Tibial nerve (tissue), 4 donors: ENCODE measurements around the gene AGO3.

ENCODE experiments used
- EP300 ChIP-seq, 2 donors: sonication (generic); formaldehyde crosslinking; IDR thresholded peaks; one replicate each; pipeline ENCODE4 v1.6.1; 2017; ENCODE audit warnings: antibody characterized with exemption in 2 of 2, mild to moderate bottlenecking in 1 of 2
- POLR2A ChIP-seq, 2 donors: fragments of 450-650 bp; IDR thresholded peaks; one replicate each; pipeline ENCODE4 v1.6.1; 2017; ENCODE audit warnings: antibody characterized with exemption in 2 of 2, mild to moderate bottlenecking in 2 of 2, moderate library complexity in 2 of 2
- TF ChIP-seq, protein P1 (sequence below), 5 experiments: fragments of 200-600 bp in 3 of 5; fragments of 450-650 bp in 2 of 5; sonication (generic) in 3 of 5; IDR thresholded peaks; one replicate each; pipeline ENCODE4 v1.5.1; 2016 to 2019; ENCODE audit warnings: antibody characterized with exemption in 5 of 5, mild to moderate bottlenecking in 3 of 5, moderate library complexity in 2 of 5

DNA sequence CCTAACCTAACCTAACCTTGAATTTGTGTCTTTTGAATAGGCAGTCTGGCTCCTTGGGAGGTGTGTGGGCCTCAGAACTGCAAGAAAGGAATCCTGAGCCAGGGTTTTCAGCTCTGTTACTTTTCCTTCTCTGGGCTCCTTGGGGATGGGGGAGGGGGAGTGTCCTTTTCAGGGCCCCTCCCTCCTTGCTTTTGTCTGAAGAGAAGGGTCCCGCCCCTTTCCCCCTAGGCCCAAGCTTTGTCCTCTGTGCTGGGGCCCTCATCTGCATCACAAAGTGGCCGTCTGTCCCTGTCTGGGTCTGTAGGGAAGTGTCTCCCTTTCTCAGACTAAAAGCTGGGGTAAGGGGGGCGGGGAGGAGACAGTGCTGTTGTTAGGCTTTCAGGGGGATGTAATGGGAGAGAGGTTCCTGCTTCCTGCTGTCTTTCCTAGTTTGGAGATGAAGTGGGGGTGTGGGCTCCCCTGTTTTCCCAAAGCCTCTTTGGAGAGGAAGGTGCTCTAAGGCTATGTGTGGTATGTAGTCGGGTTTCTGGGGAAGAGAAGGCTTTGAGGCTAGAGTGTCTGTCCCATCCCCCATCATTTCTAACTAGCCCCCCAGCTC lies 44.8 kb upstream of the AGO3 start:
- TF ChIP-seq, protein P1, sequence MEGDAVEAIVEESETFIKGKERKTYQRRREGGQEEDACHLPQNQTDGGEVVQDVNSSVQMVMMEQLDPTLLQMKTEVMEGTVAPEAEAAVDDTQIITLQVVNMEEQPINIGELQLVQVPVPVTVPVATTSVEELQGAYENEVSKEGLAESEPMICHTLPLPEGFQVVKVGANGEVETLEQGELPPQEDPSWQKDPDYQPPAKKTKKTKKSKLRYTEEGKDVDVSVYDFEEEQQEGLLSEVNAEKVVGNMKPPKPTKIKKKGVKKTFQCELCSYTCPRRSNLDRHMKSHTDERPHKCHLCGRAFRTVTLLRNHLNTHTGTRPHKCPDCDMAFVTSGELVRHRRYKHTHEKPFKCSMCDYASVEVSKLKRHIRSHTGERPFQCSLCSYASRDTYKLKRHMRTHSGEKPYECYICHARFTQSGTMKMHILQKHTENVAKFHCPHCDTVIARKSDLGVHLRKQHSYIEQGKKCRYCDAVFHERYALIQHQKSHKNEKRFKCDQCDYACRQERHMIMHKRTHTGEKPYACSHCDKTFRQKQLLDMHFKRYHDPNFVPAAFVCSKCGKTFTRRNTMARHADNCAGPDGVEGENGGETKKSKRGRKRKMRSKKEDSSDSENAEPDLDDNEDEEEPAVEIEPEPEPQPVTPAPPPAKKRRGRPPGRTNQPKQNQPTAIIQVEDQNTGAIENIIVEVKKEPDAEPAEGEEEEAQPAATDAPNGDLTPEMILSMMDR (IDR thresholded peaks at IDR 0.05) = no peak
- no peak for TF ChIP-seq EP300 (IDR thresholded peaks at IDR 0.05)
- TF ChIP-seq POLR2A (IDR thresholded peaks at IDR 0.05) = no peak
